Measurements from ENCODE around the gene PLEKHA6. TPM values are rescaled to one million over a fixed set of nuclear protein-coding genes. Genes with fewer than 3 reads are reported as not detected.

Gene PLEKHA6
- polyA plus RNA-seq, 3 donors = 0.08 TPM; not detected in 1

- Histone ChIP-seq H3K4me3 (replicated peaks in 1 of 3; ENCODE audit: low read depth in 2 of 3, low read length in 3 of 3) (no peak overlapping the region), H3K27ac (ENCODE audit: low read depth in 1 of 2, low read length in 2 of 2) (no peak overlapping the region), H3K36me3 (replicated peaks in 1 of 2; ENCODE audit: control insufficient read depth in 1 of 2, insufficient read depth in 2 of 2, low read length in 2 of 2) (no peaks in the 10 kb centered on the region), H3K27me3 (ENCODE audit: control insufficient read depth in 2 of 2, insufficient read depth in 2 of 2, low read length in 2 of 2) (no peaks in the 10 kb centered on the region), H2AFZ (ENCODE audit: insufficient read depth, low read depth, low read length, poor library complexity, severe bottlenecking) (no peak overlapping the region), H3K4me2 (replicated peaks; ENCODE audit: extremely low read depth, low read length, poor library complexity, severe bottlenecking) (no peak overlapping the region), H4K20me1 (ENCODE audit: insufficient read depth, low read length) (no peaks in the 10 kb centered on the region), H3K9ac (ENCODE audit: insufficient read depth, low read length, poor library complexity, severe bottlenecking) (no peak overlapping the region), H3K4me1 (ENCODE audit: control insufficient read depth in 1 of 2, insufficient read depth in 2 of 2, low read length in 2 of 2) (no peaks in the 10 kb centered on the region), H3K9me3 (replicated peaks in 1 of 2; ENCODE audit: control insufficient read depth in 1 of 2, insufficient read depth in 1 of 2, low read length in 2 of 2) (no peaks in the 10 kb centered on the region), H3K79me2 (ENCODE audit: insufficient read depth, low read length) (no peaks in the 10 kb centered on the region)
- no peak for DNase-seq
- WGBS (ENCODE audit: insufficient coverage) = 73% methylated on average over 2 of the region's 4 CpGs
- no peaks in the 10 kb centered on the region for H3K36me3 Mint-ChIP-seq
- no peaks in the 10 kb centered on the region for H3K9me3 Mint-ChIP-seq
- peaks cover 4% of the 10 kb centered on the region for H3K4me1 Mint-ChIP-seq
- H3K27me3 Mint-ChIP-seq (ENCODE audit: low read depth in 3 of 3) = peaks cover 3 to 8% (median 3%) of the 10 kb centered on the region in 3 donors
- no peak overlapping the region for H3K4me3 Mint-ChIP-seq
- no peak overlapping the region for H3K27ac Mint-ChIP-seq
- intact Hi-C loops (cut with micrococcal nuclease) = no loop called here
- no peak for TF ChIP-seq CTCF (IDR thresholded peaks at IDR 0.05)
These were observed 51.6 kb downstream of the PLEKHA6 start for GRCh38 chr1:204308023-204308628.

GRCh38 chr1:204307334-204307883 is 52.3 kb downstream of the PLEKHA6 start:
- Mint-ChIP-seq H3K27ac (no peak overlapping the region), H3K27me3 (ENCODE audit: low read depth in 3 of 3) (peaks cover 3 to 5% (median 4%) of the 10 kb centered on the region in 3 donors), H3K4me3 (no peak overlapping the region), H3K4me1 (peaks cover 4% of the 10 kb centered on the region), H3K36me3 (no peaks in the 10 kb centered on the region), H3K9me3 (peaks cover 0 to under 1% (median 0%) of the 10 kb centered on the region in 7 donors)
- DNase-seq = no peak
- Histone ChIP-seq H3K79me2 (ENCODE audit: insufficient read depth, low read length) (no peaks in the 10 kb centered on the region), H3K4me3 (replicated peaks in 1 of 3; ENCODE audit: low read depth in 2 of 3, low read length in 3 of 3) (no peak overlapping the region), H3K9me3 (replicated peaks in 1 of 2; ENCODE audit: control insufficient read depth in 1 of 2, insufficient read depth in 1 of 2, low read length in 2 of 2) (no peaks in the 10 kb centered on the region), H3K9ac (ENCODE audit: insufficient read depth, low read length, poor library complexity, severe bottlenecking) (no peak overlapping the region), H3K27me3 (ENCODE audit: control insufficient read depth in 2 of 2, insufficient read depth in 2 of 2, low read length in 2 of 2) (no peaks in the 10 kb centered on the region), H3K4me2 (replicated peaks; ENCODE audit: extremely low read depth, low read length, poor library complexity, severe bottlenecking) (no peak overlapping the region), H3K4me1 (ENCODE audit: control insufficient read depth in 1 of 2, insufficient read depth in 2 of 2, low read length in 2 of 2) (no peaks in the 10 kb centered on the region), H3K27ac (ENCODE audit: low read depth in 1 of 2, low read length in 2 of 2) (no peak overlapping the region), H4K20me1 (ENCODE audit: insufficient read depth, low read length) (no peaks in the 10 kb centered on the region), H3K36me3 (replicated peaks in 1 of 2; ENCODE audit: control insufficient read depth in 1 of 2, insufficient read depth in 2 of 2, low read length in 2 of 2) (no peaks in the 10 kb centered on the region), H2AFZ (ENCODE audit: insufficient read depth, low read depth, low read length, poor library complexity, severe bottlenecking) (no peak overlapping the region)
- no peak for TF ChIP-seq CTCF (IDR thresholded peaks at IDR 0.05)
- intact Hi-C loops (cut with micrococcal nuclease) = no loop called here
- 91% methylated on average over 6 of the region's 12 CpGs for WGBS (ENCODE audit: insufficient coverage)

Data from CD14-positive monocyte (primary cell).